ELR (cell line): ENCODE data around the gene PRDM10.
"Not testable (repeated sequence)": the region's sequence is repeated elsewhere in the genome, so short reads cannot be mapped to it uniquely, and the experiment has no call there.

Source experiments
- DNase-seq: peaks from one replicate; pipeline ENCODE4 v3.0.0-alpha.2; 2015; ENCODE audit warnings: low read depth

The PRDM10 gene

GRCh38 chr11:130015846-130016245, 13.2 kb upstream of the PRDM10 start:
- DNase-seq: not testable (repeated sequence)

GRCh38 chr11:130008326-130008725, 5.7 kb upstream of the PRDM10 start:
- DNase-seq: no peak

- no peak for DNase-seq
Observed at GRCh38 chr11:130006929-130007328, 4.3 kb upstream of the PRDM10 start.

GRCh38 chr11:130003717-130004001, 1.0 kb upstream of the PRDM10 start:
- DNase-seq: no peak

GRCh38 chr11:130002846-130003716, 446 bp upstream of the PRDM10 start:
- peak; percentile 98 for DNase-seq

GRCh38 chr11:130001461-130002351, 929 bp downstream of the PRDM10 start:
- peak; percentile 45 for DNase-seq

- no peak for DNase-seq
Observed at GRCh38 chr11:130000552-130001176, 2.0 kb downstream of the PRDM10 start.

GRCh38 chr11:129999407-129999806, 3.2 kb downstream of the PRDM10 start:
- DNase-seq: no peak

- DNase-seq: no peak
Observed at GRCh38 chr11:129998905-129999304, 3.7 kb downstream of the PRDM10 start.

GRCh38 chr11:129998107-129998506, 4.5 kb downstream of the PRDM10 start:
- no peak for DNase-seq

GRCh38 chr11:129997513-129997912, 5.1 kb downstream of the PRDM10 start:
- DNase-seq: no peak

- no peak for DNase-seq
Observed at GRCh38 chr11:129996113-129996870, 6.3 kb downstream of the PRDM10 start.

- no peak for DNase-seq
Observed at GRCh38 chr11:129995163-129995562, 7.5 kb downstream of the PRDM10 start.

- DNase-seq: peak; percentile 18
Observed at GRCh38 chr11:129992161-129992944, 10.3 kb downstream of the PRDM10 start.

GRCh38 chr11:129989149-129989813, 13.4 kb downstream of the PRDM10 start:
- DNase-seq: no peak

- no peak for DNase-seq
Observed at GRCh38 chr11:129987950-129988349, 14.7 kb downstream of the PRDM10 start.

- DNase-seq: no peak
Observed at GRCh38 chr11:129985823-129986222, 16.8 kb downstream of the PRDM10 start.

GRCh38 chr11:129980086-129980485, 22.5 kb downstream of the PRDM10 start:
- no peak for DNase-seq

- no peak for DNase-seq
Observed at GRCh38 chr11:129979046-129979605, 23.5 kb downstream of the PRDM10 start.

GRCh38 chr11:129978447-129978846, 24.2 kb downstream of the PRDM10 start:
- no peak for DNase-seq
